ENCODE measurements around the gene SPATA31A1.
"Not testable (repeated sequence)": the region's sequence is repeated elsewhere in the genome, so short reads cannot be mapped to it uniquely, and the experiment has no call there.

SPATA31A1 gene

DNA sequence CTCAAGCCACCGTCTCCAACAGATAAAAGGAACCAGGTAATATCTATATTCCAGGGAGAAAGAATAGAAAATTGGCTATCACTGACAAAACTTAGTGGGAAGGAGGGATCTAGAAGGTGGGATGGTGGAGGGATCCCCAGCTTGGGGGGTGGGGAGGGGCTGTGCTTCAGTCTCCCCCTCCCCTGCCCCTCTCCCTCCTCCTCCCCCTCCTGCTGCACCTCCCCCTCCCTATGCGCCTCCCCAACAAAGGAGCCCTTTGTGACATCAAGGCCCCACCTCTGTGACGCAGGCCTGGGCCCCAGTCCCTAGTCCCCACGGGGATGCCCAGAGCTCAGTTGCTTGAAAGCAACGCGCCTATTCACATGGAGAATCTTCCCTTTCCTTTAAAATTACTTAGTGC lies at the start of gene SPATA31A1:
TSS of gene SPATA31A1 (plus strand) at position 301 of the 400 bp plus-strand sequence. CDS start at position 363, 62 bp downstream.
- not testable (repeated sequence) for DNase-seq (ENCODE audit: low read depth); H3K4me3 ChIP-seq (ENCODE audit: low read depth, low read length)

DNA sequence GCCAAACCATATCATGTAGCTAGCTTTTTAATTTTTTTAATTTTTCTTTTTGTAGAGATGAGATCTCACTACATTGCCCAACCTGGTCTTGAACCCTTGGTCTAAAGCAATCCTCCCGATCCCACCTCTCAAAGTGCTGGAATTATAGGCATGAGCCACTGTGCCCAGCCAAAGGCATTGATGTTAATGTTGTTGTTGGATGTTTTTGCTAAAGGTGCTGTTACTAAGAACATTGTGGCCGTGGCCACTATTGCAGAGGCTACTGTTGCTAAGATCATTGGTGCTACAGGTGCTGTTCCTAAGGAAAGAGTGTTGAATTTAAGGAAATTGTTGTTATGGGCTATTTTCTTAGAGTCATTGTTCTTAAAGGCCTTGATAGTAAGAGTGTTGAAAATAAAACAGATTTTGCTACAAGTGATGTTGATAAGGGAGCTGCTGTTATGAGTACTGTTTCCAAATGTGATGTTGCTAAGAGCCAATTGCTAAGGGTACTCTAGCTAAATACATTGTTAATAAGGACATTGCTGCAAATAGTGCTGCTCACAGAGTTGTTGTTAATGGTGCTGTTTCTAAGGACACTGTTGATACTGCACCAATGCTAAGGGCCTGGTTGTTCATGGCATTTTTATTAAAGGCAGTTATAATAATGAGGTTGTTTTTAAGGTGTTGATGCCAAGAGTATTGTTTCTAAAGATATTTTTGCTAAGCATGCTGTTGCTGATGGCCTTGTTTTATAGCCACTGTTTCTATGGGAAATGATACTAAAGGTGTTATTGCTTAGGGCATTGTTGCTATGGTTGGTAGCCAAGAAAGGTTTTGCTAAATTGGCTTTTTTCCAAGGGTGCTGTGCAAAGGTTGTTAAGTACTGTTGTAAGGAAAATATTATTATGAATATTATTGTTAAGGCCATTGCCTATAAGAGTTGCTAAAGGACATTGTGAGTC lies 52.1 kb downstream of the SPATA31A1 start:
- not testable (repeated sequence) for DNase-seq (ENCODE audit: low read depth); H3K4me3 ChIP-seq (ENCODE audit: low read depth, low read length)

GRCh38 chr9:39411254-39411940 lies 55.9 kb downstream of the SPATA31A1 start:
- not testable (repeated sequence) for H3K4me3 ChIP-seq (ENCODE audit: low read depth, low read length); DNase-seq (ENCODE audit: low read depth)
